Prostate gland (tissue), 2 donors: ENCODE measurements around the gene EIF4H.
"Not testable (repeated sequence)": the region's sequence is repeated elsewhere in the genome, so short reads cannot be mapped to it uniquely, and the experiment has no call there.

Experiments used
- POLR2AphosphoS5 ChIP-seq: sonication (generic); formaldehyde crosslinking; IDR thresholded peaks from one replicate; pipeline ENCODE4 v1.6.1; 2017; ENCODE audit warnings: antibody characterized with exemption
- TF ChIP-seq, protein P1 (sequence below), 4 experiments: fragments of 200-600 bp in 2 of 4; fragments of 450-650 bp in 2 of 4; sonication (generic) in 2 of 4; IDR thresholded peaks; 1 replicate in 3 of 4; 2 replicates in 1 of 4; pipeline ENCODE4 v1.5.1; 2016 to 2019; ENCODE audit warnings: antibody characterized with exemption in 4 of 4, mild to moderate bottlenecking in 2 of 4, moderate library complexity in 2 of 4

DNA sequence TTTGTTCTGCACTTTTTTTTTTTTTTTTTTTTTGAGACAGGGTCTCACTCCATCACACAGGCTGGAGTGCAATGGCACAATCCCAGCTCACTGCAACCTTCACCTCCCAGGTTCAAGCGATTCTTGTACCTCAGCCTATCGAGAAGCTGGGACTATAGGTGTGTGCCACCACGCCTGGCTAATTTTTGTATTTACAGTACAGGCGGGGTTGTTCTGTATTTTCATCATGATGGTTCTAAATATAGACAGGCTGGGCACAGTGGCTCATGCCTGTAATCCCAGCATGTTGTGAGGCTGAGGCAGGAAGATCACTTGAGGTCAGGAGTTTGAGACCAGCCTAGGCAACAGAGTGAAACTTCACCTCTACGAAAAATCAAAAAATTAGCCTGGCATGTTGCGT, 6.8 kb upstream of the EIF4H start:
- TF ChIP-seq, protein P1, sequence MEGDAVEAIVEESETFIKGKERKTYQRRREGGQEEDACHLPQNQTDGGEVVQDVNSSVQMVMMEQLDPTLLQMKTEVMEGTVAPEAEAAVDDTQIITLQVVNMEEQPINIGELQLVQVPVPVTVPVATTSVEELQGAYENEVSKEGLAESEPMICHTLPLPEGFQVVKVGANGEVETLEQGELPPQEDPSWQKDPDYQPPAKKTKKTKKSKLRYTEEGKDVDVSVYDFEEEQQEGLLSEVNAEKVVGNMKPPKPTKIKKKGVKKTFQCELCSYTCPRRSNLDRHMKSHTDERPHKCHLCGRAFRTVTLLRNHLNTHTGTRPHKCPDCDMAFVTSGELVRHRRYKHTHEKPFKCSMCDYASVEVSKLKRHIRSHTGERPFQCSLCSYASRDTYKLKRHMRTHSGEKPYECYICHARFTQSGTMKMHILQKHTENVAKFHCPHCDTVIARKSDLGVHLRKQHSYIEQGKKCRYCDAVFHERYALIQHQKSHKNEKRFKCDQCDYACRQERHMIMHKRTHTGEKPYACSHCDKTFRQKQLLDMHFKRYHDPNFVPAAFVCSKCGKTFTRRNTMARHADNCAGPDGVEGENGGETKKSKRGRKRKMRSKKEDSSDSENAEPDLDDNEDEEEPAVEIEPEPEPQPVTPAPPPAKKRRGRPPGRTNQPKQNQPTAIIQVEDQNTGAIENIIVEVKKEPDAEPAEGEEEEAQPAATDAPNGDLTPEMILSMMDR (IDR thresholded peaks at IDR 0.05) = not testable (repeated sequence)
- TF ChIP-seq POLR2AphosphoS5 = not testable (repeated sequence)
